Ectodermal cell (in vitro differentiated cells): ENCODE measurements around the gene HNRNPH3. TPM values are rescaled to one million over a fixed set of nuclear protein-coding genes. Genes with fewer than 3 reads are reported as not detected.

ENCODE experiments used
- H3K27ac ChIP-seq: 2 replicates; pipeline ENCODE4 v1.7.0; 2013; ENCODE audit warnings: mild to moderate bottlenecking, low read depth, low read length; ENCODE audit not compliant: insufficient read depth, poor library complexity, severe bottlenecking
- H3K27me3 ChIP-seq: 2 replicates; pipeline ENCODE4 v1.7.0; 2013; ENCODE audit warnings: mild to moderate bottlenecking, low read length; ENCODE audit not compliant: insufficient read depth, control insufficient read depth, poor library complexity, severe bottlenecking
- H3K36me3 ChIP-seq: one replicate; pipeline ENCODE4 v1.7.0; 2013; ENCODE audit warnings: low read length; ENCODE audit not compliant: control insufficient read depth, insufficient read depth
- H3K4me1 ChIP-seq: one replicate; pipeline ENCODE4 v1.7.0; 2013; ENCODE audit warnings: low read length; ENCODE audit not compliant: control insufficient read depth, insufficient read depth
- H3K4me3 ChIP-seq: 2 replicates; pipeline ENCODE4 v1.7.0; 2013; ENCODE audit warnings: low read depth, low read length, control low read depth; ENCODE audit not compliant: insufficient read depth
- H3K9me3 ChIP-seq: 2 replicates; pipeline ENCODE4 v1.7.0; 2013; ENCODE audit warnings: mild to moderate bottlenecking, low read length, moderate library complexity; ENCODE audit not compliant: control insufficient read depth
- WGBS, 2 experiments: methylation state at CpG; one replicate each; pipeline ENCODE4 v1.1.7; 2013; ENCODE audit warnings: missing lambda C conversion rate in 2 of 2; 5-methylcytosine and 5-hydroxymethylcytosine counted together
- polyA plus RNA-seq, 4 experiments: library from polyadenylated mRNA; stranded (reverse); fragments of 50-300 nt; gene quantifications; one replicate each; pipeline ENCODE4 v1.2.3, GENCODE V29; 2013

HNRNPH3 gene, protein sequence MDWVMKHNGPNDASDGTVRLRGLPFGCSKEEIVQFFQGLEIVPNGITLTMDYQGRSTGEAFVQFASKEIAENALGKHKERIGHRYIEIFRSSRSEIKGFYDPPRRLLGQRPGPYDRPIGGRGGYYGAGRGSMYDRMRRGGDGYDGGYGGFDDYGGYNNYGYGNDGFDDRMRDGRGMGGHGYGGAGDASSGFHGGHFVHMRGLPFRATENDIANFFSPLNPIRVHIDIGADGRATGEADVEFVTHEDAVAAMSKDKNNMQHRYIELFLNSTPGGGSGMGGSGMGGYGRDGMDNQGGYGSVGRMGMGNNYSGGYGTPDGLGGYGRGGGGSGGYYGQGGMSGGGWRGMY
- polyA plus RNA-seq (2013, experiment 1 of 4) = 538 TPM
- polyA plus RNA-seq (2013, experiment 2 of 4) = 522 TPM
- polyA plus RNA-seq (2013, experiment 3 of 4) = 365 TPM
- 398 TPM for polyA plus RNA-seq (2013, experiment 4 of 4)

DNA sequence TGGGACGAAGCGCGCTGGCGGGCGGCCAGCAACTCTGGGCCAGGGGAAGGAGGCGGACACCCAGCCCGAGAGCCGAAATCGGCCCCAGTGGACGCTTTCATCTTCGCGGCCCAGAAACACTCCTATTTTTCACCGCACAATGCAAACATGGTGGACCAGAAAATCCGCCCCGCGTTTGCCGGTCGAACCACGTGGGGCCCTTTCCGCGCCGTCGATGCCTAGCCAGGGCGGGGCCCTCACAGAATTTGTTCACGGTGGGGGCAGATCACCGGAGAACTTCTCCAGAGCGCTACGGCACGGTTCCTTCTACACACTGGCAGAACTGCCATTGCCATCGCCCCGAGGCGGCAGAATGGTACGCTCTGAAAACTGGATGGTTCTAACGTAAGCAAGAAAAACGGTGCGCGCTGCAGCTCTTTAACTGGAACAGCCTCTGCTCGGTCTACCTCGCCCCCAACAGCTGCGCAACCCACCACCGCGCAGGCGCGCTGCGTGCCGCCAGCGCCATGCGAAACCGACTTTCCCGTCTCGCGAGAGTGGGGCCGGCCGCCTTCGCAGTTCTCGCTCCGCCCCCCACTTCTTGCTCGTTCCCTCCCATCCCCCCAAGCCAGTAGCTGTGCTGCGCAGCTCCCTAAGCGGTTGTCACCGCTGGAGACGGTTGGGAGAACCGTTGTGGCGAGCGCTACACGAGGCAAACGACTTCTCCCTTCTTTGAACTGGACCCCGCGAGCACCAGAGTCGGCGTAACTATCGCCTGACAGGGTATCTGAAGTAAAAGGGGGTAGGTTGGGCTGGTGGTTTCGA is at the start of gene HNRNPH3:
Gene HNRNPH3 (plus strand): TSS at position 610 of the 804 bp plus-strand sequence. CDS start 5,158 bp downstream, outside the sequence.
- Histone ChIP-seq H3K36me3 (no peaks in the 10 kb centered on the region), H3K27me3 (no peaks in the 10 kb centered on the region), H3K4me1 (peaks cover 27% of the 10 kb centered on the region), H3K27ac (peak within 1 kb of the TSS; percentile 98), H3K4me3 (peak within 1 kb of the TSS; percentile 86), H3K9me3 (no peaks in the 10 kb centered on the region)
- WGBS, 2 experiments = 1 to 2% methylated on average over 73 of the region's 73 CpGs

DNA sequence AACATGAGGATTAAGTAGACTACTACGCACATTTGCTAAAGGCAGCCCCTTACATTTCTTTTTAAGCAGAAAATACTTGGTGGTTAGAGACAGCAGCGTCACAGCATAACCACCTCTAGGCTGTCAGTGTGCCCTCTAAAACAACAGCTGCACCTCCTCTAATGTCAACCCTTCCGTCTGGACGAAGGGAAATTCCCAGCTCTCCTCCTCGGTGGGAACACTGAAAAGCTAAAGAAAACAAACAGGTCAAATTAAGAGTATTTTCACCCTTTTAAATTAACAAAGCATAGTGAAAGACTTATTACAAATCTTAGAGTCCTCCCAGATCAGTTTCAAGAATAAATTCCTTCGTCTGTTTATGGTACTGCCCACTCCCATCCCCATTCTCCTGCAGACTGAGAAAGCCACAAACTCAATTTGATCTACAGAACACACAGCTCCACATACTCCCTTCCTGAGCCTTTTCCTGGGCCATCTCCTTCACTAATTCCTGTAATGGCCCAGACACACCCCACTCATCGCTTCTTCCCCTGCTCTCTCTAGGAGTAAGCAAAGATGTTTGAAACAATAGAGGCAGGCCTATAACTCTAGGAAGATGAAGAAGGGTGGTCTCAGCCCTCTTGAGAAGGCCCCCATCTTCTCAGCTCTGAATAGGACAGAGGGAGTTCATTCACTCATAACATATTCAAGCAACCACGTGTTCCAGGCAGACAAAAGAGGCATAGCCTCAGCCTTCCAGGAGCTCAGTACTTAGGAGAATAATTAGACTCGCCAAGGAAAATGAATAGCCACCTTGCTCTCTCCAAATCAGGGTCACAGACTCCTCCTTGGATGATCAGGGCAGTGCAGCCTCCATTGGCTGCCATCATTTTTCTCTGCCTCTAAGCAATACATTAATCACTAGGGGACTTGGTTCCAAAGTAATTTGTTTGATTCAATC is 47.5 kb upstream of the HNRNPH3 start:
- 85 to 88% methylated on average over 9 of the region's 9 CpGs for WGBS, 2 experiments
- Histone ChIP-seq H3K36me3 (no peaks in the 10 kb centered on the region), H3K27ac (no peak overlapping the region), H3K4me1 (peaks cover 10% of the 10 kb centered on the region), H3K4me3 (no peak overlapping the region), H3K27me3 (no peaks in the 10 kb centered on the region), H3K9me3 (no peaks in the 10 kb centered on the region)

DNA sequence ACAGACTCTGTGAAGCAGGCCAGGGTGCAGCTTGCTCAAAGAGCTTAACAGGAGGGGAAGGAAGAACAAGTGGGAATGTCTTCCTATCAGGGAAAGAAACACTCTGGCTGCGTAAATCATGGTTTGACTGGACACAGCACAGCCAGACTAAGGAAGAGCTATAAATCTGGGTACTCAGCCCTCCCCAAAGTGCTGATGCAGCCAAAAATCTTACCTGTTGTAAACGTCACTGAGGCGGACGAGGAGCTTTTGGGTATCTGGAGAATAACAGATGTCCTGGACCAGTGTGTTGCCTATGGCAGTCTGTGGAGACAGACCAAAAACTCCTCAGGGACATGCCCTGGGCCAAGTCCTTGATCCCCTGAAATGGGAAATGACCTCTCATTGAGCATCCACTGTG is 43.1 kb upstream of the HNRNPH3 start:
- no peaks in the 10 kb centered on the region for H3K27me3 ChIP-seq
- H3K4me1 ChIP-seq = peaks cover 10% of the 10 kb centered on the region
- no peak overlapping the region for H3K4me3 ChIP-seq
- no peaks in the 10 kb centered on the region for H3K9me3 ChIP-seq
- H3K27ac ChIP-seq = no peak overlapping the region
- H3K36me3 ChIP-seq = no peaks in the 10 kb centered on the region
- 93 to 96% methylated on average over 4 of the region's 4 CpGs for WGBS, 2 experiments

DNA sequence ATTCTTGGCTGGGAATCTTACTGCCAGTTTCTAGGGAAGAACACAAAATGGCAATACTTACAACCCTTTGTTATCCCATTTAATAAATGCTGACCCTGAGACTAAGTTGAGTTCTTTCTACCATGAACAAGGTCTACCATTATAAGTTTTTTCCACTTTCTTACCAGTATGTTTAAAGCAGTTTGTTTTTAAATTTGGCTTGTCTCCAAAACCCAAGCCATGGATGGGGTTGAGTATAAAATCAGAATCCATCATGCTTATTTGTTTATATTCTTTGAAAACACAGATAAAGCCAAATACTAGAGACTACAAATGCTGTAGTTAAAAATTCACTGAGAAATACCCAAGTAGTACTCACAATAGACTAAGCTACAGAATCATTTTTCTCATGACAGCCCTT is 41.1 kb upstream of the HNRNPH3 start:
- H3K27ac ChIP-seq = no peak overlapping the region
- no peaks in the 10 kb centered on the region for H3K4me1 ChIP-seq
- no peaks in the 10 kb centered on the region for H3K9me3 ChIP-seq
- no peak overlapping the region for H3K4me3 ChIP-seq
- H3K36me3 ChIP-seq = no peaks in the 10 kb centered on the region
- H3K27me3 ChIP-seq = no peaks in the 10 kb centered on the region

DNA sequence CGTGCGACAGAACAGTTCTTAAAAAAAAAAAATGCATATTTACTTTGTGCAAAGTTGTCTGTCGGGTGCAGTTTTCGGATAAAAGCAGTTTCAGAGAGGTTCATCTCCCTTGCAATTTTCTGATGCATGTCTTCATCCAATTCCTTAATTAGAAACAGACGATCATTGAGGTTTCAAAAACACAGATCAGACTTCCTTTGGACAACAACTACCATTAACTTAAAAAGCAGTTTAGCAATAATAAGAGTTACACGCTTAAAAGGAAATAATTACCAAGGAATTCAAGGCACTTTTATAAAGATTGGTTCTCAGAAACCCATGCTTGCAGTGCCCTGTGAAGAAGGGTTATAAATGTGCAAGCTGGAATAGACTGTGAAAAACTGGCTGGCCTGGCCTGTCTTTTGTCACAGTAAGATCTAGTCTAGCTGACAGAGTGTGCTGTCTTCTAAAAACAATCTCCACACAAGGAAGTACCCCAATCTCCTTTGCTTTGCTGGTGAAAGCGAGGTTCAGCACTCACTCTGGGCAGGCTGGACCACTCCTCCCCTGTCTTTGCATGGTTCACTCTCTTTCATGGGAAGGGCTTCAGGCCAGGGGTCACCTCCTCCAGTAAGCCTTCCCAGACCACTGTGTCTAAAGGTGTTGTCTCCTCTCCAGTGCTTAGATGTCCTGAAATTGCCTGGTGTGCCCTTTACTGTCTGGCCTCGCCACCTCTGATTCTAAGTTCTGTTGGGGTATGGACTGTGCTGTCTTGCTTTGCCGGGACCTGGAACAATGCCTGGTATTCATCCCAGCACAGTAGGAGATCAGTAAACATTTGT is 34.8 kb upstream of the HNRNPH3 start:
- no peak overlapping the region for H3K27ac ChIP-seq

DNA sequence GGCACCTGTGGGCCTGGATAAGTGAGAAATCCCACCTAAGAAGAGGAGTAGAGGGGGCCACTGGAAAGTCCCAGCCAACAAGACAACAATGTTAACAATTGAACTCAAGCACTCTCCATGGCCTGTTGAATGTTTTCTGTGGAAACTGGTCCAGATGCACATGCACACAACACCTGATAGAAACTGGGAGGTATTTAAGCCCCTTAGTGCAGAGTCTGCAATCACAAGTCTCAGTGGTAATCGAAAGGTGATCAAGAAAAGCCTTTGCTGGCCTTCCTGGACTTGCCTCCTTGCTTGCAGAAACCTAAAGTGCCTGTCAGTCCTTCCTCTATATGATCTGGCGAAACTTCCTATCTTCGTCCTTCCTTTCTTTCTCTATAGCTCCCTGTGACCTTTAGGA is 30.6 kb upstream of the HNRNPH3 start:
- Histone ChIP-seq H3K4me3 (no peak overlapping the region), H3K4me1 (no peaks in the 10 kb centered on the region), H3K9me3 (no peaks in the 10 kb centered on the region), H3K27ac (no peak overlapping the region), H3K36me3 (no peaks in the 10 kb centered on the region), H3K27me3 (no peaks in the 10 kb centered on the region)
- WGBS, 2 experiments = 90 to 91% methylated on average over 3 of the region's 3 CpGs

More for the DNA sequence above, 34.8 kb upstream of the HNRNPH3 start:
- WGBS, 2 experiments = 80 to 81% methylated on average over 8 to 9 of the region's 9 CpGs
- no peaks in the 10 kb centered on the region for H3K27me3 ChIP-seq
- no peaks in the 10 kb centered on the region for H3K4me1 ChIP-seq
- H3K4me3 ChIP-seq = no peak overlapping the region
- no peaks in the 10 kb centered on the region for H3K36me3 ChIP-seq
- H3K9me3 ChIP-seq = no peaks in the 10 kb centered on the region

DNA sequence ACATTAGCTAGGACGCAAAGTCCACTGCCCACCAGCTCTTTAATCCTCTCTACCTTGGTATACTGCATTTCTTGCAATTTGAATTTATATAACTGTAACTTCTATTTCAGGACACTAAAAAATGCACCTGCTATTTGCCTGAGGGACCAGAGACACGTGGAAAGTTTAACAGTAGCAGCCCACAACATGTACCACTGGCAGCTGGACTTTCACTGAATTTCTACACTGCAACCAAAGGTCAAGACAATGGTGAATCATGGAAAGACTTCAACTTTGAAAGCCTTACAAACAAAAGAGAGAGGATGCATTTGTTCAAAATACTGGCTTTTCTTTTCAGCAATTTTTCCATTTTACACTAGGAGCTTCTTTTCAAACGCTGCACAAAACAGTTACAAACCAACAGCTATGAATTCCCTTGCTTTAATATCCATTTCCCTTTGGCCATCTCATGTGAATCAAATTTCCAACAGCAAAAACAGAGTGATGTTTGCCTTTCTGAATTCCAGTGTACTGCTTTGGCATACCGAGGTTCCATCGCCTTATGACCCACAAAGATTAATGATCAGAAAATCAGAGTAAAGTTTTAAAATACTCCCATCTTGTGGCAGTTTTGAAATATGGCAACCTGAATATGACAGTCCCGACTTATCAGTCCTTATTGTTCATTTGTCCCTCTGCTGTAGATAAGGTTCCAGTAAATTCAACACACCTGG is 29.9 kb upstream of the HNRNPH3 start:
- H3K36me3 ChIP-seq = no peaks in the 10 kb centered on the region
- H3K27ac ChIP-seq = no peak overlapping the region
- 83 to 85% methylated on average over 6 of the region's 6 CpGs for WGBS, 2 experiments
- H3K9me3 ChIP-seq = no peaks in the 10 kb centered on the region
- no peaks in the 10 kb centered on the region for H3K4me1 ChIP-seq
- no peaks in the 10 kb centered on the region for H3K27me3 ChIP-seq
- no peak overlapping the region for H3K4me3 ChIP-seq

DNA sequence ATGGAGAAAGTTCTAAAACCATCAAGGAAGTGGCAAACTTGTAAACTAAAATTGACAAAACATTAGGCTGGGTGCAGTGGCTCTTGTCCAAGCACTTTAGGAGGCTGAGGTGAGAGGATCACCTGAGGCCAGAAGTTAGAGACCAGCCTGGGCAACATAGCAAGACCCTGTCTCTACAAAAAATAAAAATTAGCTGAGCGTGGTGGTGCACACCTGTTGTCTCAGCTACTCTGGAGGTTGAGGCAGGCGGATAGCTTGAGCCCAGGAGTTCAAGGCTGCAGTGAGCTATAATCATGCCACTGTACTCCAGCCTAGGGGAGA is 29.4 kb upstream of the HNRNPH3 start:
- no peak overlapping the region for H3K4me3 ChIP-seq
- WGBS, 2 experiments = 47 to 50% methylated on average over 2 of the region's 2 CpGs
- no peaks in the 10 kb centered on the region for H3K4me1 ChIP-seq
- no peaks in the 10 kb centered on the region for H3K36me3 ChIP-seq
- no peaks in the 10 kb centered on the region for H3K9me3 ChIP-seq
- no peaks in the 10 kb centered on the region for H3K27me3 ChIP-seq
- H3K27ac ChIP-seq = no peak overlapping the region

DNA sequence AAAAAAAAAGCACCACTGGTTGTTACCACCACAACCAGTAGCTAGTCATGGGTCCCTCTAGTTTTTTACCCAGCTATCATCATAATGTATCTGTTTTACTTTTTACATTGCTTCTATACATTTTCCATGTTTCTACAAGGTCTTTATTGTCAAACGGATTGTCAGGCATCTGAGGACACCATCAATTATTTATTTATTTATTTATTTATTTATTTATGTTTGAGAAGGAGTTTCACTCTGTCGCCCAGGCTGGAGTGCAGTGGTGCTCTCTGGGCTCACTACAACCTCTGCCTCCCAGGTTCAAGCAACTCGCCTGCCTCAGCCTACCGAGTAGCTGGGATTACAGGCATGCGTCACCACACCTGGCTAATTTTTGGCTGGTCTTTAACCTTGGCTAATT is 29.0 kb upstream of the HNRNPH3 start:
- Histone ChIP-seq H3K27ac (no peak overlapping the region), H3K9me3 (no peaks in the 10 kb centered on the region), H3K36me3 (no peaks in the 10 kb centered on the region), H3K27me3 (no peaks in the 10 kb centered on the region), H3K4me1 (no peaks in the 10 kb centered on the region), H3K4me3 (no peak overlapping the region)
- WGBS, 2 experiments = 71 to 72% methylated on average over 4 of the region's 5 CpGs
